ENCODE data around the gene SPO11. TPM values are rescaled to one million over a fixed set of nuclear protein-coding genes. Genes with fewer than 3 reads are reported as not detected.

SPO11 gene
- total and polyA plus RNA-seq, 2 of the 13 experiments (the other 11 are each of a cell fraction or from before 2014, with no cell fraction given) = not detected

- TF ChIP-seq ZHX1 (CRISPR knock-in tag; IDR thresholded peaks at IDR 0.05; ENCODE audit: low read depth) (peak; percentile 74; the same call in 1 of the 2 replicates), ZNF563 (CRISPR knock-in tag; IDR thresholded peaks at IDR 0.05) (peak; percentile 14; the same call in 1 of the 2 replicates), PBX3 (CRISPR knock-in tag; IDR thresholded peaks at IDR 0.05; ENCODE audit: borderline replicate concordance) (0 out of 2 replicates have a peak, but pooled peaks have one; percentile 4), FOXK1 (CRISPR knock-in tag; IDR thresholded peaks at IDR 0.05; ENCODE audit: borderline replicate concordance, low read depth) (no peak), EED (CRISPR knock-in tag; IDR thresholded peaks at IDR 0.05) (0 out of 2 replicates have a peak, but pooled peaks have one; percentile 26), NFE2 (CRISPR knock-in tag; IDR thresholded peaks at IDR 0.05) (no peak), TGIF2 (CRISPR knock-in tag; IDR thresholded peaks at IDR 0.05) (no peak; the same call in 1 of the 2 replicates), MXD1 (CRISPR knock-in tag; IDR thresholded peaks at IDR 0.05) (peak; percentile 17; the same call in 1 of the 2 replicates), ZBTB7B (CRISPR knock-in tag; IDR thresholded peaks at IDR 0.05) (0 out of 2 replicates have a peak, but pooled peaks have one; percentile 45), MLXIP (CRISPR knock-in tag; IDR thresholded peaks at IDR 0.05; ENCODE audit: borderline replicate concordance) (no peak), ZBTB7A (CRISPR knock-in tag; IDR thresholded peaks at IDR 0.05) (peak; percentile 86), HOXD1 (CRISPR knock-in tag; IDR thresholded peaks at IDR 0.05) (no peak), HNRNPLL (IDR thresholded peaks at IDR 0.05; ENCODE audit: low read depth, low read length, poor library complexity, severe bottlenecking) (peak; percentile 47), ZNF124 (CRISPR knock-in tag; IDR thresholded peaks at IDR 0.05) (no peak), ZBTB4 (CRISPR knock-in tag; IDR thresholded peaks at IDR 0.05; ENCODE audit: borderline replicate concordance) (peak; percentile 73; the same call in 1 of the 2 replicates), NR2C2 (CRISPR knock-in tag; IDR thresholded peaks at IDR 0.05; ENCODE audit: borderline replicate concordance) (peak; percentile 90)
Measured at GRCh38 chr20:57389695-57390603, 60.3 kb downstream of the SPO11 start (continued).
